ENCODE measurements around the gene PHIP. TPM values are rescaled to one million over a fixed set of nuclear protein-coding genes. Genes with fewer than 3 reads are reported as not detected.
"Not testable (repeated sequence)": the region's sequence is repeated elsewhere in the genome, so short reads cannot be mapped to it uniquely, and the experiment has no call there.

PHIP gene
- total RNA-seq, 2 donors from 2014 or later: 20.8 to 22.8 TPM

- no peak for ATAC-seq
- WGBS, 2 donors: 93 to 94% methylated on average over 2 of the region's 2 CpGs
- no peak for TF ChIP-seq POLR2A (IDR thresholded peaks at IDR 0.05)
- TF ChIP-seq, protein P1, sequence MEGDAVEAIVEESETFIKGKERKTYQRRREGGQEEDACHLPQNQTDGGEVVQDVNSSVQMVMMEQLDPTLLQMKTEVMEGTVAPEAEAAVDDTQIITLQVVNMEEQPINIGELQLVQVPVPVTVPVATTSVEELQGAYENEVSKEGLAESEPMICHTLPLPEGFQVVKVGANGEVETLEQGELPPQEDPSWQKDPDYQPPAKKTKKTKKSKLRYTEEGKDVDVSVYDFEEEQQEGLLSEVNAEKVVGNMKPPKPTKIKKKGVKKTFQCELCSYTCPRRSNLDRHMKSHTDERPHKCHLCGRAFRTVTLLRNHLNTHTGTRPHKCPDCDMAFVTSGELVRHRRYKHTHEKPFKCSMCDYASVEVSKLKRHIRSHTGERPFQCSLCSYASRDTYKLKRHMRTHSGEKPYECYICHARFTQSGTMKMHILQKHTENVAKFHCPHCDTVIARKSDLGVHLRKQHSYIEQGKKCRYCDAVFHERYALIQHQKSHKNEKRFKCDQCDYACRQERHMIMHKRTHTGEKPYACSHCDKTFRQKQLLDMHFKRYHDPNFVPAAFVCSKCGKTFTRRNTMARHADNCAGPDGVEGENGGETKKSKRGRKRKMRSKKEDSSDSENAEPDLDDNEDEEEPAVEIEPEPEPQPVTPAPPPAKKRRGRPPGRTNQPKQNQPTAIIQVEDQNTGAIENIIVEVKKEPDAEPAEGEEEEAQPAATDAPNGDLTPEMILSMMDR (IDR thresholded peaks at IDR 0.05): no peak
Measured at GRCh38 chr6:78947529-78947928, 130.5 kb downstream of the PHIP start.

GRCh38 chr6:78942446-78942845 lies 135.6 kb downstream of the PHIP start:
- DNase-seq (no peak), ATAC-seq (no peak)
- no peak overlapping the region for H3K4me3 ChIP-seq
- no peaks in the 10 kb centered on the region for H3K4me1 ChIP-seq
- H3K27me3 ChIP-seq: no peaks in the 10 kb centered on the region
- intact Hi-C loops (cut with DNase I): no loop called here
- peaks cover 16 to 30% of the 10 kb centered on the region in 2 donors for H3K36me3 ChIP-seq (replicated peaks in 1 of 2; ENCODE audit: insufficient read depth in 1 of 2, low read depth in 2 of 2)
- 90 to 100% methylated on average over 1 of the region's 1 CpG for WGBS, 2 donors
- no peaks in the 10 kb centered on the region for H3K9me3 ChIP-seq
- no peak overlapping the region for H3K27ac ChIP-seq
- TF ChIP-seq, protein P1 (IDR thresholded peaks at IDR 0.05): no peak
- TF ChIP-seq POLR2A (IDR thresholded peaks at IDR 0.05): no peak

More at GRCh38 chr6:78947529-78947928, 130.5 kb downstream of the PHIP start:
- Histone ChIP-seq H3K4me1 (no peaks in the 10 kb centered on the region), H3K4me3 (no peak overlapping the region), H3K9me3 (peaks cover 0 to 11% (median 0%) of the 10 kb centered on the region in 3 donors), H3K36me3 (replicated peaks in 1 of 2; ENCODE audit: insufficient read depth in 1 of 2, low read depth in 2 of 2) (peaks cover 12 to 33% of the 10 kb centered on the region in 2 donors), H3K27me3 (no peaks in the 10 kb centered on the region), H3K27ac (no peak overlapping the region)
- intact Hi-C loops (cut with DNase I): no loop called here
- DNase-seq: no peak

DNA sequence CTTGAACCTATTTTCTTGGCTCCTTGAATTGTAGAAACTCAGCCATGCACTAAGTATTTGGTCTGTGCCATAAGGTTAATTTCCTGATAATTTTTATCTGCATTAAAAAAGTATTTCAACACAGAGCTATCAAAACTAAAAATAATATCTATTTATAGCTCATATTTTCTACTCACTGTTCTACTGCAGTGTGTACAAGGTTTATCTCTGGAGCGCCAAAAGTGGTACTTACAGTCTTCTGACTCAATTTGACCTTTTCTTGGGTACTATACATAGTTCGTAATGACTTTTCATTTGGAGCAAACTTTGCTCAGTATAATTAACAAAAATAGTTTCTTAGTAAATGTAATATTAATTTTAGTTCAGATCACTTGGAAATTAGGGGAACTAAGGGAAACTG lies 141.5 kb downstream of the PHIP start:
- Histone ChIP-seq H3K36me3 (replicated peaks in 1 of 2; ENCODE audit: insufficient read depth in 1 of 2, low read depth in 2 of 2) (peaks cover 10 to 11% of the 10 kb centered on the region in 2 donors), H3K27ac (no peak overlapping the region), H3K4me3 (no peak overlapping the region), H3K9me3 (no peaks in the 10 kb centered on the region), H3K4me1 (no peaks in the 10 kb centered on the region), H3K27me3 (no peaks in the 10 kb centered on the region)
- DNase-seq (no peak), ATAC-seq (no peak)
- intact Hi-C loops (cut with DNase I): no loop called here
- no peak for TF ChIP-seq POLR2A (IDR thresholded peaks at IDR 0.05)
- TF ChIP-seq, protein P1 (IDR thresholded peaks at IDR 0.05): no peak
- WGBS, 2 donors: 90 to 91% methylated on average over 2 of the region's 2 CpGs

DNA sequence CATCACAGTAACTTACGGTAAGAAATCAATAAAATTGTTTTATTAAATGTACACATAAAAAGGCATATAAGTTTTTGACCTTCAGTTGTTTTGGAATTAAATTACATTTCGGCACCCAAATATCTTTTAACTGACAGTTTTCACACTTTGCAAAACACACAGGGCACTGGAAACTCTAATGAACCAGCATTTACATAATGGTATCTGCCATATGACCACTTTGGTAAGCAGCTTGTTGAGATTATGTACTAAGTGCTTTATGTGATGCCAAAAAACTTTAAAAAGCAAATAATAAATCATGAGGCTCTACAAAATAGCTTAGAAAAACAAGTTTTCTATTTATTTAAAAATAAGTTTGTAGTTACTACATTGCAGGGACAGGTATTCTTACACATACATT lies 142.5 kb downstream of the PHIP start:
- intact Hi-C loops (cut with DNase I): no loop called here
- no peak for ATAC-seq
- WGBS, 2 donors: 95% methylated on average over 2 of the region's 2 CpGs

DNA sequence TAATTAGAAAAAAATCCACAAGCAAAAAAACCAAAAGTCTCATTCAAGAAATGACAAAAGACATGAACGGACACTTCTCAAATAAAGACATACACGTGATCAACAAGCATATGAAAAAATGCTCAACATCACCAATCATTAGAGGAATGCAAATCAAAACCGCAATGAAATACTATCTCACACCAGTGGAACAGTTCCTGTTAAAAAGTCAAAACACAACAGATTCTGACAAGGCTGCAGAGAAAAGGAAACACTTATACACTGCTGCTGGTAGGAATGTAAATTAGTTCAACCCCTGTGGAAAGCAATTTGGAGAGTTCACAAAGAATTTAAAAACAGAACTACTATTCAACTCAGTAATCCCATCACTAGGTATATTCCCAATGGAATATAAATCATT lies 152.7 kb downstream of the PHIP start:
- no peaks in the 10 kb centered on the region for H3K27me3 ChIP-seq

More for the DNA sequence above, 142.5 kb downstream of the PHIP start:
- no peaks in the 10 kb centered on the region for H3K4me1 ChIP-seq
- DNase-seq: no peak
- no peak overlapping the region for H3K4me3 ChIP-seq
- H3K27ac ChIP-seq: no peak overlapping the region
- TF ChIP-seq, protein P1 (IDR thresholded peaks at IDR 0.05): no peak
- TF ChIP-seq POLR2A (IDR thresholded peaks at IDR 0.05): no peak
- H3K9me3 ChIP-seq: no peaks in the 10 kb centered on the region
- no peaks in the 10 kb centered on the region for H3K27me3 ChIP-seq
- H3K36me3 ChIP-seq (replicated peaks in 1 of 2; ENCODE audit: insufficient read depth in 1 of 2, low read depth in 2 of 2): peaks cover 3 to 6% of the 10 kb centered on the region in 2 donors

DNA sequence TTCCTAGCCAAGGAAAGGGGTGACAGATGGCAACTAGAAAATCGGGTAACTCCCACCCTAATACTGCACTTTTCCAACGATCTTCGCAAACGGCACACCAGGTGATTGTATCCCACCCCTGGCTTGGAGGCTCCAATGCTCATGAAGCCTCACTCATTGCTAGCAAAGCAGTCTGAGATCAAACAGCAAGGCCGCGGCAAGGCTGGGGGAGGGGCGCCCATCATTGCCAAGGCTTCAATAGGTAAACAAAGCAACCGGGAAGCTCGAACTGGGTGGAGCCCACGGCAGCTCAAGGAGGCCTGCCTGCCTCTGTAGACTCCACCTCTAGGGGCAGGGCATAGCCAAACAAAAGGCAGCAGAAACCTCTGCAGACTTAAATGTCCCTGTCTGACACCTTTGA lies 156.9 kb downstream of the PHIP start:
- H3K36me3 ChIP-seq (replicated peaks in 1 of 2; ENCODE audit: insufficient read depth in 1 of 2, low read depth in 2 of 2); DNase-seq; ATAC-seq; H3K4me3 ChIP-seq; H3K27me3 ChIP-seq; intact Hi-C loops (cut with DNase I); H3K4me1 ChIP-seq; H3K27ac ChIP-seq: not testable (repeated sequence)
- peaks cover 0 to 25% (median 0%) of the 10 kb centered on the region in 3 donors for H3K9me3 ChIP-seq
- WGBS, 2 donors: 87 to 94% methylated on average over 6 to 10 of the region's 10 CpGs

More for the DNA sequence above, 152.7 kb downstream of the PHIP start:
- WGBS, 2 donors: 71 to 83% methylated on average over 3 of the region's 3 CpGs
- H3K4me1 ChIP-seq: no peaks in the 10 kb centered on the region
- no peak overlapping the region for H3K4me3 ChIP-seq
- no peak overlapping the region for H3K27ac ChIP-seq
- ATAC-seq (no peak), DNase-seq (no peak)
- H3K9me3 ChIP-seq: peaks cover 0 to 25% (median 0%) of the 10 kb centered on the region in 3 donors
- no peaks in the 10 kb centered on the region for H3K36me3 ChIP-seq (replicated peaks in 1 of 2; ENCODE audit: insufficient read depth in 1 of 2, low read depth in 2 of 2)
- no peak for TF ChIP-seq POLR2A (IDR thresholded peaks at IDR 0.05)
- TF ChIP-seq, protein P1 (IDR thresholded peaks at IDR 0.05): no peak
- intact Hi-C loops (cut with DNase I): no loop called here

All from body of pancreas (tissue), 4 donors.